HG03460 (cell line): Measurements from ENCODE around the gene FAM240B.

Source experiments
- ATAC-seq: cut with Tn5 transposase; IDR thresholded peaks from one replicate; pipeline ENCODE4 v1.9.1; 2021; ENCODE audit not compliant: unreplicated experiment

The FAM240B gene

DNA sequence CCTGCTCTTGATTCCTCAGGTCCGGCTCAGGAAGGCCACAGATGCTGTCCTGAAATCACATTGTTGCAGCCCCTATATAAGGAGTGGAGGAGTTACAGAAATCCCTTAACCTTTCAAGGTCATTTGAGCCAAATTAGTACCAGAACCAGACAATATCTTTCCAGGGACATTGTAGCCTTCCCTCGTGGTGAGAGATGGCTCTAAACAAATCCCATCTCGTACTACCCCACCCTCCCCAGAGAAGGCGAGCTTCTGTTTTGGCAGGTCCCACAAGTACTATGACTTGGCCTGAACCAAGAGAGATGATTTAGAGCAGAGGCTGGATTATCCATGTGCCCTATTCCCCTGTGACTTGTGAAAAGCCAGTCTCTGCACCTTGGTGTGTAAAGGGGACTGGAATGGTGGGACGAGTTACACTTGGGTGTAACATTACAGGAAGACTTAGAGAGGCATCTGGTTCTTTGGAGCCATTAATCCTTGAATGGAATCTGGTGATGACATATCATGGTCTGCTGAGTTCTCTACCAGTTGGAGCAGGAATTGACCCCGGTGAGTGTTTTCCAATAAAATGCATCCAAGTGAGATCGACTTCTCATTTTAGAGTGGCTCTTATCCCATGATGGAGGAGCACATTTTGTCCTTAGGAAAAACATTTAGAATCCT is at the start of gene FAM240B:
TSS of gene FAM240B (minus strand) at position 51 of the 663 bp plus-strand sequence. CDS start 16,134 bp downstream, outside the sequence.
- no peak for ATAC-seq

DNA sequence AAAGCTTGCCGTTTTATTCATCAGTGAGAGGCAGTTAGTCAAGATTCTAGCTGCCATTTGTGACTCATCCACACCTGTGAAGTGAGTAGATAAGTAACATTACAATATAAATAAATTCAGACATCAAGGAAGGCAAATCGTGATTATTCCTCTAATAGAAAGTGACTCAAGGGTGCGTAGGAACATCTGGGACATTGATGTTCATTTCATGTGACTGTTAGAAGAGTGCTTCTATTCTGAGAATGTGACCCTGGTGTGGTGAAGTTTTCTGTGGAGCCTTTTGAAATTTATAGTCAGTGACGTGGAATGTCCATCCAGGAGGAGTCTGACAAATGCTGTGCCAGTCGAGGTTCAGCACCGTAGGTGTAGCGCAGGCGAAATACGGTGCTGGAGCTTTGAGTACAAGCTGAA is 48.4 kb upstream of the FAM240B start:
- ATAC-seq, result no peak

GRCh38 chr9:38765101-38765500 is 45.2 kb upstream of the FAM240B start:
- no peak for ATAC-seq

DNA sequence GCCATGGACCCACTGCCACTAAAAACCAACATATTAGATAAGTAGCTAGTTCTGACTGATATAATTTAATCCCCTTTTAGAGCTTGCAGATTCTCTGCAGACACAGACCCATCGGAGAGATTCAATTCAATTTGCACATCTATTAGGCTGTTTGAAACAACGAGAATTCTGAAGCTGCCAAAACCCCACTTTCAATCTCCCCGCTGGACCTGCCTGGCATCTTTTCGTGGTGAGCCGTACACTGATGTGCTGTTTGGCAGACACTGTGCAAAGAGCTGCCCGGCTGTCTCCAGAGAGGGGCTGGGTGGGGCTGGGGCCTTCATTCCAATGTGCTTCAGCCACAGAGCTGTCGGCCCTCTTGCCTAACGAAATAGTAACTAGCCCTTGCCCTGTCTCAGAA is 42.1 kb upstream of the FAM240B start:
- no peak for ATAC-seq

- ATAC-seq, result no peak
Observed at GRCh38 chr9:38761339-38761738, 41.4 kb upstream of the FAM240B start.

GRCh38 chr9:38756702-38757101 is 36.8 kb upstream of the FAM240B start:
- no peak for ATAC-seq

- no peak for ATAC-seq
Observed at GRCh38 chr9:38747941-38748340, 28.0 kb upstream of the FAM240B start.

GRCh38 chr9:38747067-38747466 is 27.1 kb upstream of the FAM240B start:
- no peak for ATAC-seq

DNA sequence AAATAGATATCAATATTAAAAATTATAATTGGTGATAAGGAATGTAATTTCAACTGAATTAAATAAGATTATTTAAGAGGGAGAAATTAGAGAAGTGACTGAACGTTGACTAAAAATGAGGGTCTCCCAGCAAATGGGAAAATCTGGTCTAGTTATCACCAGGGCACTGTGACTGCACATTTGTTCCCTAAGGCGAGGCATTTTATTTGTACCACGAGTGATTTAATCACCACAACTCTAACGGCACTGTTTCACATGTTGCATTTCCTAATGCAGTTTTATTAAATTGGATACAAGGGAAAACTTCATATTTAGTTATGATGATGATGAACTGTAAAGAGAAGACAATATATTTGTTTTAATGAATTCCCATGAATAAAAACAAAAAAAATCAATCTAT is 26.4 kb upstream of the FAM240B start:
- no peak for ATAC-seq

DNA sequence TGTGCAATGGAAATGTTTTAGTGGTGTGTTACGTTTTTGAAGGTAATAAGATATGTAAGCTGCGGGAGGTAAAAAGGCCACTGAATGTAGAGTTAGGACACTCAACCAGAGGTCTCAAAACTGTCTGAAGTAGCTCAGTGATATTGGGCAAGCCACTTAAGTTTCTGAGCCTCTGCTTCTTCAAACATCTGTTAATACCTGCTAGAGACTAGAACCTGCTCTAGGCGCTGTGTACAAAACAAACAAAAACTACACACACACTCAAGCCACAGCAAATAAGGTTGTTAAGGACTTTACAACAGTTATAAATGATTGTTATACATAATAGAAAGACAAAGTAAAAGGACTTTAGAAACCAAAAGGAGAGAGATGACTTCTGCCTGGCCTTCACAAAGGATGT is 24.6 kb upstream of the FAM240B start:
- ATAC-seq, result no peak

DNA sequence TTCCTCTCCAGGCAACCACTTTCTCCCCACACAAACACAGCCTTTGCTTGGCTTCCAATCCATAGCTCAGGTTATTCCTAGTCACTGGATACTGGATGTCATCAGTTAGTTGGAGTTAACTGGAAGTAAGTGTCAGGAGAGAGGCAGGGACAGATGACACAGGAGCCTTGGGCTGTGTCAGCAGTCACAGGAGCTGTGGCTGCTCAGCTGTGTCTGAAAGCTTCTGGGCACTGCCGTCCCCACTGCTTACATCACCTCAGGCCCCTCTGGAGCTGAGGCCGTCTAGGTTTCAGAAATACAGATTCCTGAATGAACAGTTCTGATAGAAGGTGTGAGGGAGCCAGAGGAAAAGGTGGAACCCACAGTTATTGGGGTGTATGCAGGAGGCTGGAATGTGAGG is 17.3 kb upstream of the FAM240B start:
- ATAC-seq, result no peak

- ATAC-seq, result no peak
Observed at GRCh38 chr9:38734831-38735230, 14.9 kb upstream of the FAM240B start.

GRCh38 chr9:38733503-38733902 is 13.6 kb upstream of the FAM240B start:
- ATAC-seq, result no peak

DNA sequence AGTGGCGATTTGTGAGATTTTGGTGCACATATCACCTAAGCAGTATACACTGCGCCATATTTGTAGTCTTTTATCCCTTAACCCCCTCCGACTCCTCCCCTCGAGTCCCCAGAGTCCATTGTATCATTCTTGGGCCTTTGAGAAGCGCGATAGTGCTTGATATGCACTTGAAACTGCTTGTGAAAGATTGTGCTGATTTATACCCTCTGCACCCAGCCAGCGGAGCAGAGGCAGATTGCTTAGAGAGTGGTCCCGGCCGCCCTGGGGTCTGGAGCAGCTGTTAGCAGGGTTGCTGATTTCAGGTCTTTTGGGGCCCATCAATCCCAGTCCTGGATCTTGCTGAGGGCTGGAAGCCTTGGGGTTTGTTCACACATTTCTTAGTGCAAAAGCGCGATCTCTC is 13.0 kb upstream of the FAM240B start:
- ATAC-seq, result no peak

- ATAC-seq, result no peak
Observed at GRCh38 chr9:38727497-38728001, 7.6 kb upstream of the FAM240B start.

DNA sequence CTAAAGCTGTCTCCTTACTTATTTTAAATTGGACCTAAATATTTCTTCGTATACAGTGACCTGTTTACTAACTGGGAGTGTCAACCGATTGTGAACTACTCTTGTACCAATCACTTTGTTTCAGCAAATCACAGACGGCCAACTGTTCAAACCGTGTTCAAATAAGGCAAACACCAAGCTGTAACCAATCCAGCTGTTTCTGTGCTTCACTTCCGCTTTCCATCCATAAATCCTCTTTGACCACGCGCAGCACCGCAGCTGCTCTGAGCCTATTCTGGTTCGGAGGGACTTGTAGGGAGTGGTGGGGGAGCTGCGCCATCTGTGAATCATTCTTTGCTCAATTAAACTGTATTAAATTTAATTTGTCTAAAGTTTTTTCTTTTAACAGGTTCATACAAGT is 4.8 kb upstream of the FAM240B start:
- ATAC-seq, result no peak

- ATAC-seq, result no peak
Observed at GRCh38 chr9:38718148-38718547, 1.8 kb downstream of the FAM240B start.

DNA sequence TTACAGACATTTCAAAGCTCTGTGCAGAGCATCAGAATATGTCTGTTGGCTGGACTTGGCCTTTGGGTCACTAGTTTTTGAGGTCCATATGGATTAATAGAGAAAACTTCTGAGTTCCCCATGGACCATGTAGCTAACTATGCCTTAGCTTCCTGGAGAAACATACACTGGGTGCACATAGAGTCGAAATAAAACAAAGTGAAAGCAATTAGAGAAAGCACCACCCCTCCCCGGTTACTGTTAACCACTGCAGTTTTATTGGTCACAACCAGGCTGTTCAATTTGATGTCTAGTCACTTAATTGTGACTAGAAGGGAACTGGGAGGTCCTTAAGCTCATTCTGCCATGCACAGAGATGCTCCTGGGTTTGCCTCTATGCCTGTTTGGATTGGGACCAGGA is 4.2 kb downstream of the FAM240B start:
- ATAC-seq, result no peak

DNA sequence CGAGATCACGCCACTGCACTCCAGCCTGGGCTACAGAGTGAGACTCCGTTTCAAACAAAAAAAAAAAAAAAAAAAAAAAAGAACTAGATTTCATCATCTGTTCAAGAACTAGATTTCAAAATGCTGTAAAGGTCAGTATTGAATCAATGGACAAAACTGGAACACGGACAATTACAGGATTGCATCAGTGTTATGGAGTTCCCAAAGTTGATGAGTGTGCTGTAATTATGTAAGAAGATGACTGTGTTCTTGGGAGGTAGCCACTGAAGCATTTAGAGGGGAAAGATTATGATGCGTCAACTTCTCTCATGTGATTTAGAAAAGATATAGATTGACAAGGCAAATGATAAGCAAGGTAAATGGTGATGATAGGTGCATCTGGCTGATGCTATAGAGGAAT is 6.5 kb downstream of the FAM240B start:
- ATAC-seq, result no peak

- no peak for ATAC-seq
Observed at GRCh38 chr9:38708759-38709158, 11.2 kb downstream of the FAM240B start.

DNA sequence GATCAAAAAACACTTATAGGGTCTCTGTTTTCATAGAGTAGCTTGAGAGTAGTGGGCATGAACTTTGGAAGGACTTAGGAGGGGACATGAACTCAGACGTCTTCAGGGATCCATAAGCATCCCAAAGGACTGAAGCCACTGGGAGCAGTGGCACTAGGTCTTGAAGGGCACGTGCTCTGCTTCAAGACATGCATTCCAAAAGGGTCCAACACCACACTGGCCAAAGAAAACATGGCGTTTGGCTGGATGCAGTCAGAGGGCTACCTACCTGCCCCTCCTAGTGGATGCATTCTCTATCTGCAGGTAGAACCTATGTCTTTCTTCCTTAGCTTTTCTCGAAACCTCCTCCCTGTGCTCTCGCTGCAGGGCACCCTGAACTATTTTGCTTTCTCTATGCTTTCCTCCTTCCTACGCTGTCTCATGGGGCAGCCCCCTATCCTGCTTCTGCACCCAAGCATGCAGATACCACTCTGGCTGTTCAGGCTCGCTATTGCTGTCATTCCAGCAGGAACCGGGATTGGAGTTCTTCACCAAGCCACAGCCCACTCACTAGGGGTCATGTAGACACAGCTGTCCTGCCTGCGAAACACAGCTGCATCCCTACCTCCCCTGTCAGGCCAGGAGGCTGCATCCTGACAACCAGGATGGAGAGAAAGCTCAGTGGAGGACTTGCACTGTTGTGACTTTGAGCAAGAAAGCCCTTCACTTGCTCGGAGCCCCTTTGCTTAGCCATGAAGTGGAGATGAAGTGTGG is 11.9 kb downstream of the FAM240B start:
- no peak for ATAC-seq

- ATAC-seq, result no peak
Observed at GRCh38 chr9:38706493-38706892, 13.4 kb downstream of the FAM240B start.
